ENCODE data around the gene NMNAT3.

- TF ChIP-seq ZNF70 (CRISPR knock-in tag; IDR thresholded peaks at IDR 0.05): no peak
- no peak for TF ChIP-seq CREB5 (CRISPR knock-in tag; IDR thresholded peaks at IDR 0.05; ENCODE audit: low read depth)
- TF ChIP-seq PATZ1 (CRISPR knock-in tag; IDR thresholded peaks at IDR 0.05; ENCODE audit: borderline replicate concordance): no peak
- TF ChIP-seq RARB (CRISPR knock-in tag; IDR thresholded peaks at IDR 0.05): no peak
- TF ChIP-seq GLIS3 (CRISPR knock-in tag; IDR thresholded peaks at IDR 0.05): no peak
- TF ChIP-seq CSDC2 (CRISPR knock-in tag; IDR thresholded peaks at IDR 0.05): no peak
- TF ChIP-seq ESRRG (CRISPR knock-in tag; IDR thresholded peaks at IDR 0.05): no peak
- no peak for TF ChIP-seq ZC3H10 (CRISPR knock-in tag; IDR thresholded peaks at IDR 0.05)
- TF ChIP-seq ZFP3 (CRISPR knock-in tag; IDR thresholded peaks at IDR 0.05): no peak
- TF ChIP-seq TOX (CRISPR knock-in tag; IDR thresholded peaks at IDR 0.05; ENCODE audit: borderline replicate concordance): no peak
- no peak for TF ChIP-seq ISL1 (CRISPR knock-in tag; IDR thresholded peaks at IDR 0.05)
- no peak for TF ChIP-seq CSRNP3 (CRISPR knock-in tag; IDR thresholded peaks at IDR 0.05)
These were observed 100.4 kb downstream of the NMNAT3 start for GRCh38 chr3:139577346-139577745.

Measured in SK-N-SH treated with all-trans-retinoic acid at 6 μM for 48 hours (cell line).